BLaER1 treated with 17β-estradiol and CSF1 and Interleukin-3, amounts not matched to agents 10 nM and 100 nM (cell line): Measurements from ENCODE around the gene WWOX.
A peak's percentile ranks its signal among the peaks of the same experiment; 100 is the strongest.

Source experiments
- H3K27ac ChIP-seq, 11 experiments: shearing (Covaris generic); formaldehyde crosslinking; 2 replicates each; pipeline ENCODE4 v1.8.1; 2022
- H3K27me3 ChIP-seq, 11 experiments: shearing (Covaris generic); formaldehyde crosslinking; 2 replicates each; pipeline ENCODE4 v1.8.1; 2022
- H3K36me3 ChIP-seq, 11 experiments: shearing (Covaris generic); formaldehyde crosslinking; 2 replicates each; pipeline ENCODE4 v1.8.1; 2022
- H3K4me1 ChIP-seq, 10 experiments: shearing (Covaris generic); formaldehyde crosslinking; 2 replicates each; pipeline ENCODE4 v1.8.1; 2022
- H3K4me2 ChIP-seq, 11 experiments: shearing (Covaris generic); formaldehyde crosslinking; 2 replicates each; pipeline ENCODE4 v1.8.1; 2022
- H3K4me3 ChIP-seq, 10 experiments: shearing (Covaris generic); formaldehyde crosslinking; 2 replicates each; pipeline ENCODE4 v1.8.1; 2022
- H3K9ac ChIP-seq, 11 experiments: shearing (Covaris generic); formaldehyde crosslinking; 2 replicates each; pipeline ENCODE4 v1.8.1; 2022
- H3K9me3 ChIP-seq, 11 experiments: shearing (Covaris generic); formaldehyde crosslinking; replicated peaks in 1 of 11; 2 replicates each; pipeline ENCODE4 v1.8.1; 2022
- H4K20me1 ChIP-seq, 11 experiments: shearing (Covaris generic); formaldehyde crosslinking; 2 replicates each; pipeline ENCODE4 v1.8.1; 2022
- Cebpa-rat ChIP-seq, 11 experiments: shearing (Covaris generic); IDR thresholded peaks; 2 replicates each; pipeline ENCODE4 v1.8.1; 2022

The WWOX gene

DNA sequence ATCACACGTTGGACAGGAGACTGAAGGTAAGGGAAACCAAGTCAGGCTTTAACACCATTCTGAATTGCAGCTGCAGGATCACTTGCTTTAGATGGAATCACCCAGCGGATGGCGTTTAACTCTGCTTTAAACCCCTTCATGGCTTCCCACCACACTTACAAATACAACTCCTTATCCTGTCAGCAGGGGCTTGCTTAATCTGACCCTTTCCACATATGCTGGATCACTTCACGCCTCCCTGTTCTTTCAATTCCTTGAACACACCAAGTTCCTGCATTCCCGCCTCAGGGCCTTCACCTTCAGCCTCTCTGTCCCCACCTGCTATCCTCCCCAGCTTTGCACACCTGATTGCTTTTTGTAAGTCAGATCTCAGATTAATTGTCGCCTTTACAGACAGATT, 1058.9 kb downstream of the WWOX start:
- Histone ChIP-seq H3K27ac (no peak overlapping the region), H3K9me3 (no peaks in the 10 kb centered on the region), H3K4me1 (peaks cover 6 to 25% (median 8%) of the 10 kb centered on the region in 10 experiments; a peak in 19 of 20 replicates), H3K36me3 (no peaks in the 10 kb centered on the region), H4K20me1 (no peaks in the 10 kb centered on the region), H3K4me2 (no peak overlapping the region), H3K9ac (no peak overlapping the region), H3K4me3 (no peak overlapping the region), H3K27me3 (no peaks in the 10 kb centered on the region)
- TF ChIP-seq Cebpa-rat (IDR thresholded peaks at IDR 0.05) = no peak

DNA sequence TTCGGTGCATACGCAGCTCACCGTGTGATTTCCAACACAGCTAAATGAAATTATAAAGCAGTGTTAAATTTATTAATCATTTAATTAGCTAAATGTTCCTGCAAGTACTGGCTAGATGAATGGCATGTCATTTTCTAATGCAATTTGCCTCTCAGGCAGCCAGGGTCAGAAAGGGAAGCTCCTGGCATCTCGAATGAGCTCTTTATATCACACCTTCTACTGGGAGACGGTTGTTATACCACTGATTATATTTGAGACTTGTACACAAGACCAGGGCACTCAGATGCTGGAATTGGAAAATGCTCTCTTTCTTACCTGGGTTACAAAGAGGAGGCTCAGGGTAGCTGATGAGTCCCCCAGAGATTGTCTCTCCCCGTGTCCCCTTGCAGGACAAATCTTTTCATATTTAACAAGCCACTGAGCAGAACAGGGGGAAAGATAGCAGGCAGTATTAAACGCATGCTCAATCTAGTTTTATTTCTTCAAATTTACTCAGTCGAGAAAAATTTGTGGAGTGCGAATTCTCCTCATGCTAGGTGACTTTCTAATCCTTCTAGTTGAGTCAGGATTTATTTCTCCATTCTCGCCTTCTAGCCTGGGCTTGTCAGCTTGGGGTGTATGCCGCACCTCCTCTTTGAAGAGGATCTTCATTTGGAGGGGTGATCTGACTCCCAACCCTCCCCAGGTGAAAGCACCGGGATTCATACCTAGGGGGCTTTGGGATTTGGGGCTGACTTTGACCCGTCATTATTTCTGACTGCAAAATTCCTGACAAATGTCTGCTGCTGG, 1060.0 kb downstream of the WWOX start:
- Histone ChIP-seq H3K4me2 (no peak overlapping the region), H3K36me3 (no peaks in the 10 kb centered on the region), H3K27ac (no peak overlapping the region), H3K4me3 (no peak overlapping the region), H3K9ac (no peak overlapping the region), H4K20me1 (no peaks in the 10 kb centered on the region), H3K9me3 (no peaks in the 10 kb centered on the region), H3K4me1 (peaks cover 16 to 26% (median 18%) of the 10 kb centered on the region in 10 experiments), H3K27me3 (no peaks in the 10 kb centered on the region)
- TF ChIP-seq Cebpa-rat (IDR thresholded peaks at IDR 0.05) = no peak

GRCh38 chr16:79162977-79163376, 1063.5 kb downstream of the WWOX start:
- no peak for TF ChIP-seq Cebpa-rat (IDR thresholded peaks at IDR 0.05)
- Histone ChIP-seq H3K27me3 (no peaks in the 10 kb centered on the region), H3K4me2 (peak overlapping the region; percentile 70 to 87 (median 79); a peak in 21 of 22 replicates), H3K4me3 (no peak overlapping the region), H3K27ac (peak overlapping the region in 4 of 11 experiments; percentile 6 to 60 (median 26); a peak in 2 of 22 replicates), H3K9me3 (peaks cover 5 to 12% (median 8%) of the 10 kb centered on the region in 11 experiments; a peak in 21 of 22 replicates), H3K4me1 (peaks cover 26 to 44% (median 38%) of the 10 kb centered on the region in 10 experiments), H3K9ac (no peak overlapping the region), H4K20me1 (no peaks in the 10 kb centered on the region), H3K36me3 (no peaks in the 10 kb centered on the region)

DNA sequence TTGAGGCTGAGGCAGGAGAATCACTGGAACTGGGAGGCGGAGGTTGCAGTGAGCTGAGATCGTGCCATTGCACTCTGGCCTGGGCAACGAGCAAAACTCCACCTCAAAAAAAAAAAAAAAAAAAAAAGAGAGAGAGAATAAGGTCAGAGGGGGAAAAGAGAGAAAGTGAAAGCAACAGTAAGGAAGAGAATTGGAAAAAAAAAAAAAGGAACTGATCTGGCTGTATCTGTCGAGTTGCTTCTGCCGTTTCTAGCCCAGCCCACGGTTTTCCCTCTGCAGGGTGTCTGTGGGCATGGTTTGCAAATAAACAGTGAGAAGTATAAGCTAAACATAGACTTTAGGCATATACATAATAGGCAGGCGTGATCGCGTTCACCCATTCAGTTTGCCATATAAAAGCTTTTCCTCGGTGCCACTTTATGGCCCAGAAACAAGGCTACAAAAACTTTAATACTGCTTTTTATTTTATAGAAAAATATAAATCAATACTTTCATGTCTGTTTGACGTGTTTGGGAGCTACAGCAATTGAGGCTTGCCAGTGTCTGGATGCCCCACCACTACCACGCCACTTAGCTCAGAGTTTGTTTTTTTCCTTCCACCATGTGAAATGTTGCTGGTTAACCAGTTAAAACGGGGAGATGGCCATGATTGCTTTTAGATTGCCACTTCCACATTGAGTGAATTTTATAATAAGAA, 1064.4 kb downstream of the WWOX start:
- Histone ChIP-seq H4K20me1 (no peaks in the 10 kb centered on the region), H3K27me3 (no peaks in the 10 kb centered on the region), H3K4me3 (peak overlapping the region in 7 of 10 experiments; percentile 4 to 44 (median 23); a peak in 8 of 20 replicates), H3K9me3 (peaks cover 8 to 14% (median 11%) of the 10 kb centered on the region in 11 experiments; a peak in 21 of 22 replicates), H3K9ac (peak overlapping the region; percentile 7 to 64 (median 51); a peak in 18 of 22 replicates), H3K4me2 (peak overlapping the region; percentile 70 to 87 (median 79)), H3K27ac (peak overlapping the region; percentile 11 to 72 (median 57); a peak in 20 of 22 replicates), H3K4me1 (peaks cover 32 to 53% (median 46%) of the 10 kb centered on the region in 10 experiments), H3K36me3 (no peaks in the 10 kb centered on the region)
- no peak for TF ChIP-seq Cebpa-rat (IDR thresholded peaks at IDR 0.05)

DNA sequence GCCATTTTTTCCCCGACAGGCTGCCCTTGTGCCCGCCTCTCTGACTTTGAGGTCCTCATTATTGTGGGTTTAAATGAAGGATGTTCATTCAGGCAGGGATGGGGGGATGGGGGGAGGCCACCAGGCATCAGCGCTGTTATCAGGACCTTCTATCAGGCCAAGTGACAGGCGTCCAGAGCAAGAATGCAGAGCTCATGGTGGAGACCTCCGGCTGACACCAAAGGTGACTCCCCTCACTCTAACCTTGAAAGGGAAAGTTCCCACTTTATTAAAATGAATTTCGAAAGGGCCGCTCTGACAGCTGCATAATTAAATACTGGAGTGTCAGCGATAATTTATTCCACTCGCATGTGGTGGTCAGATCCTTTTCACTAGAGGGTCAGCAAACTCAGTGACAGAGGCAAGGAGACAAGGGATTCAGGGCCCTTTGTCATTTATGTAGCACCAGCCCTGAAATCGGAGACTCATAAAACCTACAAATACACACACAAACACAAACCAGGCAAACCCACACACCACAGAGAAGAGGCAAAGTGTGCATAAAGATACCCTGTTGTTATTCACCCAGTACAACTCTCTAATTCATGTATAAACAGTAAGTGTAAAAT, 1065.0 kb downstream of the WWOX start:
- Histone ChIP-seq H3K4me1 (peaks cover 38 to 60% (median 52%) of the 10 kb centered on the region in 10 experiments), H3K27me3 (no peaks in the 10 kb centered on the region), H3K4me3 (peak overlapping the region in 7 of 10 experiments; percentile 4 to 44 (median 23); a peak in 7 of 20 replicates), H4K20me1 (no peaks in the 10 kb centered on the region), H3K9me3 (peaks cover 8 to 14% (median 11%) of the 10 kb centered on the region in 11 experiments; a peak in 21 of 22 replicates), H3K36me3 (no peaks in the 10 kb centered on the region), H3K27ac (peak overlapping the region; percentile 11 to 72 (median 57); a peak in 20 of 22 replicates), H3K4me2 (peak overlapping the region; percentile 70 to 87 (median 79)), H3K9ac (peak overlapping the region; percentile 7 to 64 (median 51); a peak in 18 of 22 replicates)
- TF ChIP-seq Cebpa-rat (IDR thresholded peaks at IDR 0.05) = no peak

DNA sequence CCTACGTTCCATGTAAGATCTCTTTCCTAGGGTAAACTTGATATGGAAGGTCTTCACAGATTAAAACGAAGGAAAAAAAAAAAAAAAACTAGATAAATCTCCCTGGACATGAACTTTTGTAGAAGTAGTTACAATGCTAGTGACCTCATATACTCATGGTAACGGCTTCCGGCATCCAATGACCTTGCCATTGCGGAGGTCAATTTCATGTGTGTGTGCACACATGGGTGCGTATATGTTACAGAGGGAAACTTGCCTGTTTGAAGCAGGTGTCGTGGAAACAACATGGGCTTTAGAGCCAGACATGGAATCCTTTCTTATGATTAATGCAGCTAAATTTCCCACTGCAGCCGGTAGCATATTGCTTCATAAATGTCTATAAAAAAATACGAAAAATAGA, 1065.6 kb downstream of the WWOX start:
- Histone ChIP-seq H3K4me1 (peaks cover 44 to 65% (median 58%) of the 10 kb centered on the region in 10 experiments), H4K20me1 (no peaks in the 10 kb centered on the region), H3K27me3 (no peaks in the 10 kb centered on the region), H3K9ac (no peak overlapping the region), H3K4me2 (peak overlapping the region; percentile 70 to 87 (median 79)), H3K27ac (no peak overlapping the region), H3K9me3 (peaks cover 8 to 14% (median 11%) of the 10 kb centered on the region in 11 experiments; a peak in 21 of 22 replicates), H3K4me3 (no peak overlapping the region), H3K36me3 (no peaks in the 10 kb centered on the region)
- TF ChIP-seq Cebpa-rat (IDR thresholded peaks at IDR 0.05) = no peak

DNA sequence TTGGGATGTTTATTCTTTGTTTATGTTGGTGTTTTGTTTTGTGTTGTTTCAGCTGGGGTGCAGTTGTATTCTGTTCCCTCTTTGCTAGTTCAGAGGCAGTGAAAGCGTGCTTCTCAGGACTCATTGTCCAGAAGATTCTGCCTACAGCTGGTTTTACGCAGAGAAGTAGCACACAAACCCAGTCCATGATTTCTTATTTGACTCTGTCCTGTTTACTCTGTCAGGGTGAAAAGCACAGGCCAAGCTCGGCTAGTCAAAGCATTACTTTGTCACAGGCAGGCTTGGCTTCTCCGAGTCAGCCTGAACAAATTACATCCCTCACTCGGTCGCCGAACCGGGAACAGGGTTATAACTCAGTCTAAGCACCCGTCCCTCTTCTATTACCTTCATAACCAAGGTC, 1066.1 kb downstream of the WWOX start:
- Histone ChIP-seq H3K4me3 (no peak overlapping the region), H3K27me3 (no peaks in the 10 kb centered on the region), H3K36me3 (no peaks in the 10 kb centered on the region), H3K4me1 (peaks cover 47 to 70% (median 62%) of the 10 kb centered on the region in 10 experiments), H3K9ac (no peak overlapping the region; a peak in 1 of 22 replicates), H4K20me1 (no peaks in the 10 kb centered on the region), H3K4me2 (peak overlapping the region; percentile 70 to 87 (median 79); a peak in 17 of 22 replicates), H3K9me3 (peaks cover 8 to 14% (median 11%) of the 10 kb centered on the region in 11 experiments; a peak in 21 of 22 replicates), H3K27ac (no peak overlapping the region)
- TF ChIP-seq Cebpa-rat (IDR thresholded peaks at IDR 0.05) = no peak

DNA sequence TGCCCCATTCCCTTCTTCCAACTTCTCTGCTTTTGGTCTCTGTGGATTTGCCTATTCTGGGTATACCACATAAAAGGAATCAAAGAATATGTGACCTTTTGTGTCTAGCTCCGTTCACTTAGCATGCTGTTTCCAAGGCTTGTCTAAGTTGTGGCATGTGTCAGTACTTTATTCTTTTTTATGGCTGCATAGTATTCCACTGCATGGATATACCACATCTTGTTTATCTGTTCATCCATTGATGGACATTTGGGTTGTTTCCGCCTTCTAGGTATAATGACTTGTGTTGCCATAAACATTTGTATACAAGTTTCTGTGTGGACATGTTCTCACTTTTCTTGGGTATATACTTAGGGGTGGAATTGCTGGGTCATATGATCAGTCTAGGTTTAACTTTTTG, 1068.4 kb downstream of the WWOX start:
- H3K36me3 ChIP-seq = no peaks in the 10 kb centered on the region
- no peaks in the 10 kb centered on the region for H4K20me1 ChIP-seq
- peaks cover 10 to 22% (median 11%) of the 10 kb centered on the region in 11 experiments; a peak in 21 of 22 replicates for H3K9me3 ChIP-seq
- peak overlapping the region in 8 of 11 experiments; percentile 59 to 92 (median 79); a peak in 10 of 22 replicates for H3K4me2 ChIP-seq
- H3K4me3 ChIP-seq = no peak overlapping the region
- H3K27ac ChIP-seq = peak overlapping the region in 2 of 11 experiments; percentile 75 to 77; a peak in 3 of 22 replicates
- peaks cover 49 to 90% (median 78%) of the 10 kb centered on the region in 10 experiments for H3K4me1 ChIP-seq
- no peak overlapping the region for H3K9ac ChIP-seq
- no peaks in the 10 kb centered on the region for H3K27me3 ChIP-seq
- TF ChIP-seq Cebpa-rat (IDR thresholded peaks at IDR 0.05) = no peak
